B cell (primary cell): Measurements from ENCODE around the gene TXLNA. TPM values are rescaled to one million over a fixed set of nuclear protein-coding genes. Genes with fewer than 3 reads are reported as not detected.

Source experiments
- ATAC-seq: fragments of 200-7000 bp; cut with Tn5 transposase; one replicate; pipeline ENCODE4 v1.10.0; 2021; ENCODE audit warnings: low read depth, mild to moderate bottlenecking, moderate number of reproducible peaks, moderate library complexity
- CTCF ChIA-PET: fragments of 350-600 bp; sonication (Branson Sonifier 250); formaldehyde crosslinking; loops from one replicate; lab custom pipeline; 2021; ENCODE audit warnings: antibody characterized with exemption, inconsistent platforms; lab: Charles Lee
- POLR2A ChIA-PET: fragments of 350-600 bp; sonication (Branson Sonifier 250); formaldehyde crosslinking; loops from one replicate; lab custom pipeline; 2021; ENCODE audit warnings: antibody characterized with exemption; lab: Charles Lee
- DNase-seq: peaks from one replicate; pipeline ENCODE4 v3.0.0; 2013
- H2AFZ ChIP-seq: 2 replicates; pipeline ENCODE4 v1.6.1; 2012; ENCODE audit warnings: mild to moderate bottlenecking, low read depth, low read length; ENCODE audit not compliant: insufficient read depth, poor library complexity, severe bottlenecking
- H3K27ac ChIP-seq, 2 donors: 1 replicate in 1 of 2; 2 replicates in 1 of 2; pipeline ENCODE4 v1.5.1; 2012 to 2013; ENCODE audit warnings: low read length in 2 of 2, mild to moderate bottlenecking in 2 of 2, moderate library complexity in 1 of 2
- H3K27me3 ChIP-seq, 4 experiments: fragments of 200-600 bp in 1 of 4; sonication (generic) in 1 of 4; replicated peaks in 1 of 4; 1 replicate in 2 of 4; 2 replicates in 2 of 4; pipeline versions ENCODE4 v1.6.1 to v1.7.0; 2013 to 2016; ENCODE audit warnings: low read length in 3 of 4, mild to moderate bottlenecking in 2 of 4, mixed read lengths in 1 of 4, moderate library complexity in 1 of 4; ENCODE audit not compliant: insufficient read depth in 4 of 4, control insufficient read depth in 3 of 4; ENCODE audit errors: control extremely low read depth in 1 of 4
- H3K36me3 ChIP-seq, 2 experiments: replicated peaks in 1 of 2; 1 replicate in 1 of 2; 2 replicates in 1 of 2; pipeline versions ENCODE4 v1.6.1 to v1.7.1; 2013; ENCODE audit warnings: low read length in 1 of 2; ENCODE audit not compliant: insufficient read depth in 2 of 2, control insufficient read depth in 1 of 2; ENCODE audit errors: control extremely low read depth in 1 of 2, extremely low read depth in 1 of 2
- H3K4me1 ChIP-seq, 2 donors: fragments of 200-600 bp in 1 of 2; sonication (generic) in 1 of 2; 1 replicate in 1 of 2; 2 replicates in 1 of 2; pipeline versions ENCODE4 v1.5.1 to v1.6.1; 2013 to 2017; ENCODE audit warnings: low read length in 2 of 2; ENCODE audit not compliant: control insufficient read depth in 2 of 2, insufficient read depth in 2 of 2
- H3K4me2 ChIP-seq: replicated peaks from 2 replicates; pipeline ENCODE3; 2012; ENCODE audit warnings: mild to moderate bottlenecking, low read depth, low read length; ENCODE audit not compliant: poor library complexity, severe bottlenecking
- H3K4me3 ChIP-seq, 5 experiments: fragments of 200-600 bp in 1 of 5; sonication (generic) in 1 of 5; 1 replicate in 3 of 5; 2 replicates in 2 of 5; pipeline versions ENCODE4 v1.5.1 to v1.7.0; 2011 to 2016; ENCODE audit warnings: low read length in 4 of 5, mild to moderate bottlenecking in 4 of 5, low read depth in 2 of 5, control low read depth in 1 of 5, moderate library complexity in 1 of 5; ENCODE audit not compliant: insufficient read depth in 1 of 5; ENCODE audit errors: control extremely low read depth in 1 of 5, extremely low read depth in 1 of 5
- H3K79me2 ChIP-seq: fragments of 200-600 bp; sonication (generic); one replicate; pipeline ENCODE4 v1.6.0; 2016; ENCODE audit warnings: low read length; ENCODE audit not compliant: control insufficient read depth, insufficient read depth
- H3K9ac ChIP-seq: fragments of 200-600 bp; sonication (generic); 2 replicates; pipeline ENCODE4 v1.6.1; 2017; ENCODE audit warnings: mild to moderate bottlenecking, low read length, moderate library complexity
- H3K9me3 ChIP-seq, 3 donors: one replicate each; pipeline versions ENCODE4 v1.6.1 to v1.7.1; 2013; ENCODE audit warnings: low read length in 2 of 3; ENCODE audit not compliant: control insufficient read depth in 2 of 3, insufficient read depth in 1 of 3; ENCODE audit errors: control extremely low read depth in 1 of 3
- H4K20me1 ChIP-seq: 2 replicates; pipeline ENCODE4 v1.6.0; 2012; ENCODE audit warnings: mild to moderate bottlenecking, low read length; ENCODE audit not compliant: insufficient read depth, control insufficient read depth, poor library complexity, severe bottlenecking
- H3K27ac Mint-ChIP-seq: one replicate; pipeline ENCODE4 v1.8.0; 2021; ENCODE audit warnings: mixed read lengths
- H3K27me3 Mint-ChIP-seq: one replicate; pipeline ENCODE4 v1.8.0; 2021; ENCODE audit warnings: mixed read lengths
- H3K4me1 Mint-ChIP-seq: one replicate; pipeline ENCODE4 v1.8.0; 2021; ENCODE audit warnings: mixed read lengths
- H3K4me3 Mint-ChIP-seq: one replicate; pipeline ENCODE4 v1.8.0; 2021; ENCODE audit warnings: mixed read lengths
- H3K9me3 Mint-ChIP-seq: one replicate; pipeline ENCODE4 v1.8.0; 2022; ENCODE audit warnings: mixed read lengths; ENCODE audit not compliant: insufficient read depth
- CTCF ChIP-seq: fragments of 200-600 bp; IDR thresholded peaks from one replicate; pipeline ENCODE4 v1.8.0; 2022; ENCODE audit warnings: antibody characterized with exemption, mild to moderate bottlenecking
- EZH2 ChIP-seq: IDR thresholded peaks from 2 replicates; pipeline ENCODE4 v1.6.1; 2012; ENCODE audit warnings: borderline replicate concordance, low read depth, mild to moderate bottlenecking, moderate library complexity, low read length; ENCODE audit not compliant: insufficient read depth, poor library complexity, severe bottlenecking
- WGBS: methylation state at CpG from one replicate; pipeline ENCODE4 v1.1.5; 2013; ENCODE audit warnings: missing lambda C conversion rate; ENCODE audit not compliant: insufficient coverage; 5-methylcytosine and 5-hydroxymethylcytosine counted together
- intact Hi-C: fragments of 100-400 bp; cut with micrococcal nuclease; formaldehyde crosslinking; loops from one replicate; pipeline ENCODE4 v1.10.0; 2022
- polyA plus RNA-seq: library from polyadenylated mRNA; depleted of rRNA; stranded (reverse); fragments of >200 nt; gene quantifications from 2 replicates; pipeline ENCODE4 v1.2.3, GENCODE V29; 2012
- total RNA-seq, 2 donors: library from RNA; stranded (reverse); fragments of 120-200 nt in 1 of 2; gene quantifications; 1 replicate in 1 of 2; 2 replicates in 1 of 2; pipeline versions ENCODE4 v1.2.3 to v1.2.4, GENCODE V29; 2013 to 2022

TXLNA gene
- total and polyA plus RNA-seq, 2 donors (not counting 1 experiment from before 2014, with no cell fraction given) = 23.0 to 38.3 TPM

- Histone ChIP-seq H3K9ac (no peak overlapping the region), H3K27me3 (no peaks in the 10 kb centered on the region), H3K9me3 (no peaks in the 10 kb centered on the region), H3K4me2 (no peak overlapping the region), H4K20me1 (no peaks in the 10 kb centered on the region), H2AFZ (no peak overlapping the region), H3K79me2 (peaks cover 2% of the 10 kb centered on the region), H3K27ac (no peak overlapping the region), H3K36me3 (peaks cover 11 to 70% of the 10 kb centered on the region in 2 experiments), H3K4me1 (no peaks in the 10 kb centered on the region), H3K4me3 (no peak overlapping the region)
- CTCF ChIA-PET = interaction anchor here (1.0 kb wide), 1 partner anchor 44 kb away, joined by 3 read pairs; no protein-coding TSS in a partner anchor
- H3K9me3 Mint-ChIP-seq = no peaks in the 10 kb centered on the region
- intact Hi-C loops = no loop called here
- no peaks in the 10 kb centered on the region for H3K27me3 Mint-ChIP-seq
- TF ChIP-seq EZH2 (no peak), CTCF (no peak)
- DNase-seq (no peak), ATAC-seq (no peak)
- no CpG with 5 or more reads among the region's 4 CpGs for WGBS
- no peak overlapping the region for H3K4me3 Mint-ChIP-seq
- no peak overlapping the region for H3K27ac Mint-ChIP-seq
- POLR2A ChIA-PET = no interaction called here
- no peaks in the 10 kb centered on the region for H3K4me1 Mint-ChIP-seq
Measured at GRCh38 chr1:32170991-32171390, 8.5 kb upstream of the TXLNA start.

DNA sequence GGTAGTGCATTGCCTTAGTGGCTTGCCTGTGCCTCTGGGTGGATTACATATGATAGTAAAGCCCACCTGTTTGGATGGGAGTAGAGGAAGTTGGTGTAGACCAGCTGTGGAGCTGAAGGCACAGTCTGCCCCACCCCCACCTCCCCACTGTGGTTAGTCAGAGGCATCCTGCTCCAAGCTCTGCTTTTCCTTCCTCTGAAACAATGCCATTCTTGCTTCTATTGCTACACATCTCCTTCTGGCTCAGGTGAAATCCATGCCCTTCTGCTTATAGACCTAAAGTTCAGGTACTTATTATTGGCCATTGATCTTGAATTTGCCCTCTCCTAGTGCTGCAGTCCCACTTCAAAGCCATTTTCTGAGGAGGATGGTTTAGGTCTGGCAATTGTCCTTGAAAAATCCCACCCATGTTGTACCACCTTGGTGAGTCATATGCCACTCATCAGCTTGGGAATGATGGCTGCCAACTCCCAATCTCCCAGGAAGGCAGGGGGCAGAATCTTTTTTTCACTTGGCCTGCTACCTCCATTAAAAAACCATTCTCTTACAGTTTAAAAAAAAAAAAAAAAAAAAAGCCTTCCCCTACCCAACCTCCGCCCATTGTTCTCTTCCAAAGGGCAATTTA, 6.7 kb upstream of the TXLNA start:
- no peak overlapping the region for H3K4me2 ChIP-seq
- H3K4me3 ChIP-seq = no peak overlapping the region
- Mint-ChIP-seq H3K4me1 (no peaks in the 10 kb centered on the region), H3K27ac (no peak overlapping the region), H3K27me3 (no peaks in the 10 kb centered on the region), H3K4me3 (no peak overlapping the region), H3K9me3 (no peaks in the 10 kb centered on the region)
- H4K20me1 ChIP-seq = no peaks in the 10 kb centered on the region
- CTCF ChIA-PET = interaction anchor here (0.6 to 1.4 kb wide), 2 partner anchors 68 to 917 kb away, joined by 3 read pairs; no protein-coding TSS in a partner anchor
- TF ChIP-seq EZH2 = no peak
- TF ChIP-seq CTCF = no peak
- WGBS = no CpG with 5 or more reads among the region's 1 CpG
- POLR2A ChIA-PET = interaction anchor here (0.6 kb wide), 1 partner anchor 389 kb away, joined by 6 read pairs; no protein-coding TSS in a partner anchor
- no peaks in the 10 kb centered on the region for H3K9me3 ChIP-seq
- H3K36me3 ChIP-seq = peaks cover 5 to 58% of the 10 kb centered on the region in 2 experiments
- H3K27me3 ChIP-seq = no peaks in the 10 kb centered on the region
- H3K27ac ChIP-seq = no peak overlapping the region
- H2AFZ ChIP-seq = no peak overlapping the region
- ATAC-seq = no peak
- no peaks in the 10 kb centered on the region for H3K4me1 ChIP-seq
- no peak for DNase-seq
- no peaks in the 10 kb centered on the region for H3K79me2 ChIP-seq
- no peak overlapping the region for H3K9ac ChIP-seq
- intact Hi-C loops = no loop called here
